DMS153 (cell line): ENCODE data around the gene ZNF398.
"Not testable (repeated sequence)": the region's sequence is repeated elsewhere in the genome, so short reads cannot be mapped to it uniquely, and the experiment has no call there.

ENCODE experiments used
- DNase-seq: peaks from one replicate; lab custom pipeline; 2025; lab: John Stamatoyannopoulos, UW

ZNF398 gene

GRCh38 chr7:149197675-149198074 is 50.4 kb downstream of the ZNF398 start:
- no peak for DNase-seq

DNA sequence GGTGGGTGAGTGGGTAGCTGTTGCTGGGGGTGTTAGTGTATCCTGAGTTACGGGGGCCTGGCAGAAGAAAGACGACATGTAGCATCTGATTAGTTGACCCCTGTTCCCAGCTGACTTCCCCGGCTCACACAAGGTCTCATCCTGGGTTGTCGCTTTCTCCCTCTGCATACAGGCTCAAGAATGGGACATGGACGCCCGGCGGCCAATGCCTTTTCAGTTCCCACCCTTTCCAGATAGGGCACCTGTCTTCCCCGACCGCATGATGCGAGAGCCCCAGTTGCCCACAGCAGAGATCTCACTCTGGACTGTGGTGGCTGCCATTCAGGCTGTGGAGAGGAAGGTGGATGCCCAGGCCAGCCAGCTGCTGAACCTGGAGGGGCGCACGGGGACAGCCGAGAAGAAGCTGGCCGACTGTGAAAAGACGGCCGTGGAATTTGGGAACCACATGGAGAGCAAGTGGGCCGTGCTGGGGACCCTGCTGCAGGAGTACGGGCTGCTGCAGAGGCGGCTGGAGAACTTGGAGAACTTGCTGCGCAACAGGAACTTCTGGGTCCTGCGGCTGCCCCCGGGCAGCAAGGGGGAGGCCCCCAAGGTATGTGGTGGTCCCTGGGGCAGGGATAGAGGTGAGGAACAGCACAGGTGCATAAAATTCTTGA is 51.0 kb downstream of the ZNF398 start:
- DNase-seq = no peak

GRCh38 chr7:149199234-149199995 is 52.2 kb downstream of the ZNF398 start:
- no peak for DNase-seq

DNA sequence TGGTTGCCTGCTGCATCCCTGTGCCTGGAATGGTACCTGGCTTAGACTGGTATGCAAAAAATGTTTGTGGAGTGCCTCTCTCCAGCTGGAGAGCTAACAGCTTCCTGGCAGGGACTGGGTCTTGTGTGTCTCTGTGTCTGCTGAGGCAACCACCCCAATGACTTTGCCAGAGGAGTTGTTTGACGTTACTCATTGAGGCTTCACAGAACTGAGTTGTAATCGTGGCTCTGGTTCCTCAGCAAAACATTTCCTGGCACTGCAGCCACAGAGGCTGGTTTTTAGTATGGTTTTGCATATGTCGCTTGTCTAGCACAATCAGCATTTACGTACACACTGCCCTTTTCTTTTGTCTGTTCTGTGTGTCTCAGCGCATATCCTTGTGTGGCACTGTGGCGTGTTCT is 55.6 kb downstream of the ZNF398 start:
- no peak for DNase-seq

DNA sequence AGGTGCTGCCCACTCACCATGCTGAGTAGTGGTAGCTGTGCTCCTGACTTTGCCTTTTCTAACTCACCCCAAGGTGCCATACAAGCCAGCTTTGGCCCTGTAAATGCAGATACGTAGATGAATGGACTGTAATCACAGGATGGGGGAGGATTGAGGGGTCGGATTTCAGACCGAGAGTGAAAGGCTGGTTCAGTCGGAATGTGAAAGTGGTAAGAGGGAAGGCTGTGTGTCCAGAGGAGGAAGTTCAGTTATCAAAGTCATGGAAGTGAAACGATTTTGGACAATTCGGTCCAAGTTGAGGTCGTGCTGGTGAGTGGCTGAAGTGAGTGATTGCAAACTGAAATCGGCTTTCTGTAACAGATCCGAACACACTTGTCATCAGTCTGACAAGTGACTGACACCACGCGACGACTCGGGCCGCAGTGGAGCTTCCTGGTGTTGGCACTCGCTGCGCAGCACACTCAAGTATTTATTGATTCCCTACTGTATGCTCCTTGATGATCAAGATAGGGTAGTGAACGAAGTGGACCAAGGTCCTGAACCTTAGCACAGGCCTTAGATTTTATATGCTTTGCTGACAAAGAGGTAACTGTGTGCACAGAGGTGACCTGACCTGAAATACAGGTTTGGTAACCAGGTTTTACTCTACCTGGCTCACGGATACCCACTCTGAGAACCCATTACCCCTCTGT is 58.6 kb downstream of the ZNF398 start:
- DNase-seq = no peak

GRCh38 chr7:149207324-149208035 is 60.2 kb downstream of the ZNF398 start:
- DNase-seq = no peak

DNA sequence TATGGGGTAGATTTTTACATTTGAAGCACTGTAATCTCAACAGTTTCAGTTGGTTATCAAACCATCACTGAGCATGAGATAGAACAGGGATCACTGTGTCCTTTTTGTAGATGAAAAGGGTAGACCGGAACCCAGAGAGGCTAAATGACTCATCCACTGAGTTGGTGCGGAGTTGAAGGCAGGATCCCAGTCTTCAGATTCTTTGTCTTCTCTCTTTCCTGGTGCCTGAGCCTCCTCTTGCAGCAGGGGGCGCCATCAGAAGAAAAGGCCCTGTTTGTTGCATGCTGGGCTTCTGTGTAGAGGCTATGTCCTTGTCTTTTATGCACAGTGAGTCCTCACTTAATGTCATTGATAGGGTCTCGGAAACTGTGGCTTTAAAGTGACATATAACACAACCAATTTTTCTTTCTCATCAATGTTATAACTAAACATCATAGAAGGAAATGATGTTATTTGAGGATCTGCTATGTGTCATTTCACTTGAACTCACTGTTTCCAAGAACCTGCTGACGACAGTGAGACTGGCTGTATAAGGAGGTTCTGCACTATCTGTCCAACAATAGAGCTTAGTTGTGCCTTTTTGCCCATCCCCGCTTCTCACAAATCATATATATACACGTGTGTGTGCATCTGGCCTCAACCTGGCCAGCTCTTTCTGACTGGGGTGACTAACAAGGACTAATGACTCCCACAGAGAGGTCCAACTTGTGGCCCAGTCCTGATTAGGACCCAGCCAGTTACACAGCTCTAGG is 62.4 kb downstream of the ZNF398 start:
- DNase-seq = no peak

DNA sequence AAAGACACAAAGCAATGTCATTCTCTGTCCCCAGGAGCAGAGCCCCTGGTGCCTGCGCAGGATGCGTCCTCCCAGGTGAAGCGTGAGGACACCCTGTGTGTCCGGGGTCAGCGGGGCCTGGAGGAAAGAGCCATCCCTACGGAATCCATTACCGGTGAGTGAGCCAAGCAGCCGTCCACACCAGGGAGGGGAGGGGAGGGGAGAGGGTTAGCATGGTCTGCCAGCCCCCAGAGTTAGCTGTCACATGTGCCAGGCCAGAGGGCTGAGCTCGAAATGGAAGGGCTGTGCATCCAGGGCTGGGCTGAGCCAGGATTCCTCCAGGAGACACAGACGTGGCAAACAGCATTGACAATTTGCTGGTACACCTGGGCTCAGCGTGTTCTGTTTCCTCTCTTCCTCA is 63.3 kb downstream of the ZNF398 start:
- DNase-seq = no peak

GRCh38 chr7:149214020-149214720 is 66.9 kb downstream of the ZNF398 start:
- DNase-seq = no peak

DNA sequence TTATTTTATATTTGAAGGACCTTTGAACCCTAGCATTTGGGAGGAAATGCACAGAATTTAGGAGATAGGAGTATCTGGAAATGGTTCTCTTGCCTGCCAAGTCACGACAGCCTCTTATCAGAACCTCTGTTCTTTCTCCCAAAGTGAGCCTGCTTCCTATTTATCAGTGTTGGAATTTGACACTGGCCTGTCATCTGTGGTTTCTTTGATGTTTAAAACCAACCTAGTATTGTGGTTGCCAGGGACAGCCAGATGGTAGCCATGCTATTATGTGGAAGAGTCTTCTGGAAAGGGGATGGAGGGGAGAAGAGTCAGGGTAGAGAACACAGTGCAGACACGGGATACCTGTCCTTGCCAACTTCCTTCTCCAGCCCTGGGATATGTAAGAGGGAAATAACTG is 69.1 kb downstream of the ZNF398 start:
- no peak for DNase-seq

GRCh38 chr7:149217570-149217969 is 70.3 kb downstream of the ZNF398 start:
- DNase-seq = no peak

GRCh38 chr7:149218469-149219420 is 71.5 kb downstream of the ZNF398 start:
- no peak for DNase-seq

DNA sequence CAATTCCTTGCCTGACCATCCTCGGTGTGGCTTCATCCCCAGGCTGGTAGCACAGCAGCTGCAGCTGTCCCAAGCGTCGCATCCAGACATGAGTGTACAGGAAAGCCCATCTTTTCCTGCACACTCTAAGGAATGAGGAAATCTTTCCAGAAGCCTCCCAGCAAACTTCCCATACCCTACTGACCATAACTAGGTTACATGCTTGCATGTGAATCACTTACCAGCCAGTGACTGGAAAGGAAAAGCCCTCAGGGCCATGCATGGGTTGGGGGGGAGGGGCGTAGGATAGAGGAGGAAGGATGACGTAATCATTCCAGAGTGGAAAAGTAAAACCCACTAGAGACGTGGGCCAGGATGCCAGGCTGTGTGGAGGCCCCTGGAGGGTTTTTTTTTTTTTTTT is 73.3 kb downstream of the ZNF398 start:
- no peak for DNase-seq

- no peak for DNase-seq
These were observed 75.9 kb downstream of the ZNF398 start for GRCh38 chr7:149223176-149223575.

DNA sequence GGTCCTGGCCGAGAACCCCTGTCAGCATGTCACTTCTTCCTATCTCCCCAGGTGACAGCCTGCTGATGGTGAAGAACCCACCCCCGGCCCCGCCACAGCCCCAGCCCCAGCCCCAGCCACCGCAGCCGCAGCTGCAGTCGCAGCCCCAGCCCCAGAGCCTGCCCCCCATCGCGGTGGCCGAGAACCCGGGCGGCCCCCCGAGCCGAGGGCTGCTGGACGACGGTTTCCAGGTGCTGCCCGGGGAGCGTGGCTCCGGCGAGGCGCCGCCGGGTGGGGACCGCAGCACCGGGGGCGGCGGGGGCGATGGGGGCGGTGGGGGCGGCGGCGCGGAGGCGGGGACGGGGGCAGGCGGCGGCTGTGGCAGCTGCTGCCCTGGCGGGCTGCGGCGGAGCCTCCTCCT is 76.5 kb downstream of the ZNF398 start:
- no peak for DNase-seq

DNA sequence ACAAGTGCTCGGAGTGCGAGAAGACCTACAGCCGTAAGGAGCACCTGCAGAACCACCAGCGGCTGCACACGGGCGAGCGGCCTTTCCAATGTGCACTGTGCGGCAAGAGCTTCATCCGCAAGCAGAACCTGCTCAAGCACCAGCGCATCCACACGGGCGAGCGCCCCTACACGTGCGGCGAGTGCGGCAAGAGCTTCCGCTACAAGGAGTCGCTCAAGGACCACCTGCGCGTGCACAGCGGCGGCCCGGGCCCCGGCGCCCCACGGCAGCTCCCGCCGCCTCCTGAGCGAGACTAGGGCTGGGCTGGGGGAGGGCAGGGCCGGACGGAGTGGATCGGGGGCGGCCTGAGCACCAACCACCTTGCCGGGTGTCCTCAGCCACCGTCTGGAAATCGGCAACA is 77.1 kb downstream of the ZNF398 start:
- DNase-seq = no peak

- DNase-seq = no peak
These were observed 77.9 kb downstream of the ZNF398 start for GRCh38 chr7:149225106-149225505.

DNA sequence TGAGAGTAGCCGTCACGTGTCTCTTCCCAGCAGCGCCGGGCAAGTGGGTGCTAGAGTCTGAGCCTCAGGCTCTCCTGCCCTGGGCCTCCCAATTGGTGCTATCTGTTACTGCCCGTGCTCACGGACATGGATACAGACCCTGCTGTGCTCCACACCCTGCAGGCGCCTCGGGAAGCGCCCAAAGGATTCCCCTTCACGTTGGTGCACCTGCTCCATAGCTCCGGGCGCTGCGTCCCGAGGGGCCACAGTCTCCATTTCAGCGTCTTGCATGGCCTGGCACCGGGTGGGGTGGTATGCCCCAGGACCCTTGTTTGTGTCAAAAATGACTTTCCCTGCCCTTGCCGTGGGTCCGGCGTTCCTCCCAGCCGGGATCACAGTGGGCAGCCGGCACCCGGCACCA is 78.4 kb downstream of the ZNF398 start:
- no peak for DNase-seq

DNA sequence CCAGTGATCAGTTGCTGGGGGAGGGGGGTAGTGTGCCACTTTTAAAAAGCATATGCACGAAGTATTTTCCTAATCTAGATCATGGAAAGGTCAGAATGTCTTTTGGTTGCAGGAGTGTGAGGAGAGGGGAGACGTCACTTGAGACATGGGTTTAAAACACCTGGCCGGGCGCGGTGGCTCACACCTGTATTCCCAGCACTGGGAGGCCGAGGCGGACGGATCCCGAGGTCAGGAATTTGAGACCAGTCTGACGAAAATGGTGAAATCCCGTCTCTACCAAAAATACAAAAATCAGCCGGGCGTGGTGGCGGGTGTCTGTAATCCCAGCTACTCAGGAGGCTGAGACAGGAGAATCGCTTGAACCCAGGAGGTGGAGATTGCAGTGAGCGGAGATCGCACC is 79.1 kb downstream of the ZNF398 start:
- not testable (repeated sequence) for DNase-seq
